SW 1271 (cell line): Measurements from ENCODE around the gene MYLK.

Experiments
- DNase-seq, 2 experiments: peaks; one replicate each; lab custom pipeline; 2025; lab: John Stamatoyannopoulos, UW

MYLK gene

GRCh38 chr3:123678108-123678511, 206.0 kb downstream of the MYLK start:
- DNase-seq = no peak

DNA sequence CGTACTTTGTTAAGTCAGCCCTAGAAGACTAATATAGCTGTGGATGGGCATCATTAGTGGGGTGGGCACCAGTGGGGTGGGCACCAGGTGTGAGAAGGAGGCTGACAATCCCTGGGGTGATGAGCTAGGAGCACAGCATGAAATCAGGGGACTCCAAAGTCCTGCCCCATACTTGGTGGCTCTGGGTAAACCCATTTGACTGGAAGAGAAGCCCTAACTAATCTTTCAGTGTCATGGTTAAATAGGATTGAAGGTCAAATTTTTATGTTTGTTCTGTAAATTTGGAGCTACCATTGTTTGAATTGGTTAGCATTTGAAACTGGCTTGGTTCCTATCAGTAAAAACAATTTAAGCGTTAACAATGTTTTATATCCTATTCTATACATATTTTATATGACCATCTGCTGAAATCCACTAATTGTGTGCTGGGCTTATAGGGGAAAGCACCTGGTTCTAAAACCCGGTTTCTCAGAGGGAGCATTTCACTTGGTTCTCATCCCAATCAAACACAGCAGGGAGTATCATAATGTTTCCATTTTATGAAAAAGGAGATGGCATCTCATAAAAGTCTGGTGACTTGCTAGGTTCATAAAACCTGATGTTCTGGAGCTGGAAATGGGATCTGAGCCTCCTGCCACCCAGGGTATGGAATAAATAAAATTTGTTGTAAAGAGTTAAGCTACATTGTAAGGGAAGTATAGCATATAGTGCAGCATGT, 211.5 kb downstream of the MYLK start:
- no peak for DNase-seq

DNA sequence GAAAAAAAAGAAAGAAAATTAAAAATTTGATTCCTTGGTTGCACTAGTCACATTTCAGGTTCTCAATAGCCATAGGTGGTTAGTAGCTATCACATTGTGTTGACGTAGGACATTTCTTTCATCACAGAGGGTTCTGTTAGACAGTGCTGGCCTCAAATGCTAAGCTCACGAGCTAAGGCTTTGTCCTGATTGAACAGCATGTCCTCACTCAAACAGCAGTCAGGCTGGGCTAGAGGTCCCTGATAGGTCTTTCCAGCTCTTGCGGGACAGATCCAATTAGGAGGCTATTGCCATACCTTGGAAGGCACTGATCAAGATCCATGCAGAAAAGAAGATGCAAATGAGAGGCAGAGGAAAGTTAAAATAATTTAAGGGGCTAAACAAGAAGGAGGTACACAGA, 213.4 kb downstream of the MYLK start:
- no peak for DNase-seq

- no peak for DNase-seq
Measured at GRCh38 chr3:123668906-123669305, 215.2 kb downstream of the MYLK start.

GRCh38 chr3:123667784-123668183, 216.3 kb downstream of the MYLK start:
- no peak for DNase-seq

DNA sequence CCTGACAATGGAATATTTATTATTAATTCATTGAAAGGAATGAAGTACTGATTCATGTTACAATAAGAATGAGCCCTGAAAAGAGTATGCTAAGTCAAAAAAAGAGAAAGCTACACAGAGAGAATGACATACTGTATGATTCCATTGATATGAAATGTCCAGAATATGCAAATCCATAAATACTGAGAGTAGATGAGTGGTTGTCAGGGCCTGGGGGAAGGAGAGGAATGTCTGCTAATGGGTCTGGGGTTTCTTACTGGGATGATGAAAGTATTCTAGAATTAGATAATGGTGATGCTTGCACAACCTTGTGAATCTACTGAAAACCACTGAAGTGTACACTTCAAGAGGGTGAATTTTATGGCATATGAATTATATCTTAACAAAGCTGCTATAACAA, 219.4 kb downstream of the MYLK start:
- no peak for DNase-seq

- DNase-seq = no peak
Measured at GRCh38 chr3:123663977-123664376, 220.2 kb downstream of the MYLK start.

- no peak for DNase-seq
Measured at GRCh38 chr3:123661973-123662372, 222.2 kb downstream of the MYLK start.

GRCh38 chr3:123660900-123661299, 223.2 kb downstream of the MYLK start:
- DNase-seq = no peak

DNA sequence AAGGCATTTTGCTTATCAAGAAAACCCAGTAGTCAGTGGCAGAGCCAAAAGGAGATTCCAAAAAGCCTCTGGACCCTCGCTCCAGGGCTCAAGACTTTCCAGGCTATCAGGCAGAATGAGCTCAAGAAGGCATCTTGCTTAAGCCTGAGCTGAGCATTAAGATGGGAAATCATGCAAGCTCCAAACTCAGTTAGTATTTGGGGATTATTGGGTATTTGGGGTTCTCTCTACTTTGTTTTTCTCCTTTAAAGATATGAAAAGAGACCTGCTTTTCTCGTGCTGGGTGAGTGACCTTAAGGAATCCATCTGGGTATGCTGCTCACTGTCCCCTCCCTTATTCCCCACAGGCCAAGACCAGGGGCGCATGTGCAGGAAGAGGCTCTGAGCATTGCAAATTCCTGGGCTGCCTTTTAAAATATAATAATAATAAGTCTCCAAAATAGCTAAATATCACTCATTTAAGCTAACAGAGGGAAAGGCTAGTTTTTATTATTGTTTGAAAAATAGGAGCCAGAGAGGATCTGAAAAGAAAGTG, 223.9 kb downstream of the MYLK start:
- no peak for DNase-seq

- DNase-seq = no peak
Measured at GRCh38 chr3:123658852-123659206, 225.3 kb downstream of the MYLK start.

- no peak for DNase-seq
Measured at GRCh38 chr3:123658118-123658851, 225.8 kb downstream of the MYLK start.

DNA sequence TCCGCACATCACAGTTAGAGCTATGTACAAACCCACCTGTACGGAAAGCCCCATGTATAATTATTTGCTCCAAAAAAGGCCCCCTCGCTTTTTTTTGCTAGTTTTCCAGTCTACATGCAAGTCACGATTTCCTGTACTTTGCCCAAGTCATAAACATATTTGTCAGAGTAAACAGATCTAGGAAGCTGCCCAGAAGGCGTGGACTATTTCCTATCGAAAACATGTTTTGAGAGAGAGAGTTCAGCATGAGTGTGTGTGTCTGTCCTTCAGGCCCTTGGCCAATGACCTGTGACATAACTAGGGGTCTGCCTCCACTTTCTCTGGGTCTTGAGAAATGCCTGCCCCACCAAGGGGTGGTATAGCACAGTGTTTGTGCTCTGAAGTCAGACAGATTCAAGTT, 226.6 kb downstream of the MYLK start:
- DNase-seq = no peak

GRCh38 chr3:123657111-123657510, 227.0 kb downstream of the MYLK start:
- no peak for DNase-seq

- DNase-seq = no peak
Measured at GRCh38 chr3:123656691-123657090, 227.4 kb downstream of the MYLK start.

DNA sequence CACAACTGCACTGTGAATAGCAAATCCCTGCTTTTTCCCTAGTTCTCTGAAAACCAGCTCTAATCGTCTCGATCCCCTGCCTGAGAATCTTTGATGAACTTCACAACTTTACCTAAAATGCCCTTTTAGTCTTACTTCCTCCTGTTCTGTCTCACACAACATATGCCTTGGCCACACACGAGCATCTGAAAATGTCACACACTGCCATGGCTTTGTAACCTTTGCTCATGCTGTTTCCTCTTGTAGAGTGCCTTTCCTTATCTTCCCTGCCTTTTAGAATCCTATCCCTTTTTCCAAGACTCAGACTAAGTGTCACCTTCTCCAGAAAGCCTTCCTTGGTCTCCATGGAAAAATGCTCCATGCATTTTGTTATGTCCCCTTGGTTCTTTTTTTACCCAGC, 227.9 kb downstream of the MYLK start:
- DNase-seq = no peak

DNA sequence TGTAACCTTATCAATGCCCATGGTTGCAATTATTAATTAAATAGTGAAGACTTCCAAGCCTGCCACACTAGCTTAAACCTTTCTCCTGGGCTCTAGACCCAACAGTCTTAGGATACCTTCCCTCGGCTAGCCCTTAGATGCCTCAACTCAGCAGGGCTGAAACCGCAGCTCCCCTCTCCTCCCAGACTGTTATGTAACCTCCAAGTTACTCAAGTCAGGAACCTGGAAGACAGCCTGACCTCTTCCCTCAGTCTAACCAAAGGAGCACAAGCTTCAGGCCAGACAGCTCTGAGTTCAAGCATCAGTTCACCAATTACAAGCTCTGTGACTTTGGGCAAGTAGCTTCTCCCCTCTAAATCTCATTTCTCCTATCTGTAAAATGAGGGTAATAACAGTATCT, 228.7 kb downstream of the MYLK start:
- no peak for DNase-seq

DNA sequence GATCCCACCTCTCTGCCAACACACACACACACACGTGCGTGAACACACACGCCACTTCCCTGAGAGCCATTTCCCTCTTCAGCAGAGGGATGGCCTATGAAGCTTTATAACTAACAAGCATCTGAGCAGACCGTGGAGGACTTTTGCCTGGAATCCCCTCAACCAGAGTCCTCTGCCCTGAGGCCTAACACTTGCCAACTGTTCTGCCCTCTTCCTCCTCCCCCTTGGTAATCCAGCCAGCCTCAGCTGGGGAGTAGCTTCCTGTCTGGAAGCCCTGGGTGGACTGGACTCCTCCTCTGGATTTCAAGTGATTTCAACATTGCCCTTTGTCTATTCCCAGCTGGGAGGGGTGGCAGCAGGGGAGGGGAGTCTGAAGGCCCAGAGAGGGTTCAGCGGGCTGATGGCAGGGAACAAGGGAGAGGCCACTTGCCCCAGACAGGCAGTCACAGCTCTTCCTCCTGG, 230.9 kb downstream of the MYLK start:
- peak in 1 of 2 experiments; percentile 4 for DNase-seq

DNA sequence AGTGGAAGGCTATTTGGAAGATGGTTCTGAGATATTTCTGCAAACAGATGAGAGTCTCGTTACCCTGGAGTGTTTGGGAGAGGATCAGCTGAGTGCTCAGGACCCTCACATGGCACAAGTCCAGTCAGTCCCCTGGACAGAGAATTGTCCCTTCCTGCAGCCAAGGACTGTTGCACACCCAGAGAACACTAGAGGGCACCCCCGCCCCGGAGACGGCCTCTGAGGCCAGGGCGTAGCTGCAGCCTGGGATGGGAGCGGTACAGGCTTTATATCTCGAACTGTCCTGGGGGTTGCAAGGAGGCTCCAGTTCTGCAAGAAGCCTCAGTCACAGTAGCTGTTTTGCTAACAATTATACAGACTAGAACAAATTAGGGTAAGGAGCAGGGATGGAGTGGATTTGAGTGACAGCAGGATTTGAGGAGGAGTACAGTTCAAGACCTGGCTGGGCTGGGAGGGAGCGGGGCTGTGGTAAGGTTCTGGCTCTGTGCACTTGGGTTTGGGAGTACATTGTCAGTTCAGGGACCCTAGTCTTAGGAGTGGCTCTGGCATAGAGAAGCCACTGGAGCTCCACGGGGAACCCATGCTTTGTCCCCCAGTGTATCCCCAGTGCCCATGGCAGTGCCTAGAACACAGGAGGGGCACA, 231.7 kb downstream of the MYLK start:
- DNase-seq = peak; percentile 28 to 58

DNA sequence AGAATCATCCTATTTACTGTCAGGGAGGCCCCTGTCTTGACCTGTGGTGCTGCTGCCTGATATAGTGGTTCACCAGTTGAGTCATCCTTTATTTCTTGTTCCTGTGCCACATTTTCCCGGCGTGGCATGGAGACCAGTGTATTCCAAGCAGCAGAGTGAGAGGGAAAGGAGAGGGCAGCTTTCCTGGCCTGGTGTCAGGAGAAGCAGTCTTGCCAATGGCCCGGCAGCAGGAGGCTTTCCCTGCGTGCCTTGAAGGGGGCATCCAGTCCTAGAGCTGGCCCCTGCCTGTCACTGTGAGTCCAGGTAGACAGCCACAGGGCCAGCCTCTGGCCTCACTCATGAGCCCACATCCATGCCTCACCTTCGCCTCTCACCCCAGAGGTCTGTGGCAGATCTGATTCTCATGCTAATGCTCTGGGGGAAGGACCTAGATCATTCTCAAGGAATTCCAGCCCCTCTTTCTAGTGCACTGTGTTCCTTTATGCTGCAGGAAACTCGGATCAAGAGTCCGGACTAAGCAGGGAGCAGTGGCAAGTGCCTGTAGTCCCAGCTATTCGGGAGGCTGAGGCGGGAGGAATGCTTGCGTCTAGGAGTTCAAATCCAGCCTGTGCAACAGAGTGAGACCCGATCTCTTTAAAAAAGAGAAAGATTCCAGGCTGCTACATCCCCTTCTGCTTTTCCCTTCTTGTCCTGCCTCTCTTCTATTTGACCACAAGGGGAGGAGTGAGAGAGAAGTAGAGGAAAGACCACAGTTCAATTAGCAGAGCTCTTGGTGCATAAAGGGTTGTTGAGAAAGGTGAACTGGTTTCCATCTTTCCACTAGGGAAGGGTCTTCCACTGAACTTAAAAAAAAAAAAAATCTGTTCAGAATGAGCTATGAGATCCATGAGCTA, 232.4 kb downstream of the MYLK start:
- no peak for DNase-seq

DNA sequence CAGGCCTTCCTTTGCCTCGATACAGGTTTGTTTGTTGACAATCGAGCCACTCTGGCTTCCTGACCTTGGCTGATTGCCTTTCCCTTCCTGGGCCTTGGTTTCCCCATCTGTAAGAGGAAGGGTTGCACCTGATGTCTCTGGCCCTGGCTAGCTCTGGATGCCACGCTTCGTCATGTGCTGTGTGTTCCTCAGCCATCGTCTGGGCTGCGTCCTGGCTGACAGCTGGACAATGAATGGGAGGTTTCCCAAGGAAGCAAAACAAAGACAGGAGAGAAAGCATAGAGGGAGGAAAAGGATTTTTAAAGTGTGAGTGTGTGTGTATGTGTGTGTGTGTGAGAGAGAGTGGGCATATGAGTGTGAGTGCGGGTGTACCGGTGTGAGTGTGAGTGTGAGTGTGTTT, 234.0 kb downstream of the MYLK start:
- DNase-seq = no peak
